HG03521 (cell line): ENCODE measurements around the gene RING1.
"Not testable (repeated sequence)": the region's sequence is repeated elsewhere in the genome, so short reads cannot be mapped to it uniquely, and the experiment has no call there.

Experiments
- ATAC-seq: cut with Tn5 transposase; IDR thresholded peaks from one replicate; pipeline ENCODE4 v1.9.1; 2021; ENCODE audit warnings: mild to moderate bottlenecking, moderate library complexity; ENCODE audit not compliant: unreplicated experiment

Gene RING1

GRCh38 chr6:33205191-33206026, 2.9 kb upstream of the RING1 start:
- no peak for ATAC-seq

GRCh38 chr6:33206027-33206863, 2.1 kb upstream of the RING1 start:
- ATAC-seq, result no peak

GRCh38 chr6:33206864-33207551, 1.3 kb upstream of the RING1 start:
- no peak for ATAC-seq

- ATAC-seq, result no peak
Measured at GRCh38 chr6:33207552-33208090, 679 bp upstream of the RING1 start.

GRCh38 chr6:33209856-33210255, 1.6 kb downstream of the RING1 start:
- no peak for ATAC-seq

GRCh38 chr6:33211136-33211535, 2.8 kb downstream of the RING1 start:
- no peak for ATAC-seq

GRCh38 chr6:33211666-33212422, 3.5 kb downstream of the RING1 start:
- ATAC-seq, result no peak

GRCh38 chr6:33212857-33213165, 4.5 kb downstream of the RING1 start:
- ATAC-seq, result no peak

GRCh38 chr6:33213166-33213988, 5.1 kb downstream of the RING1 start:
- no peak for ATAC-seq

GRCh38 chr6:33213989-33214335, 5.7 kb downstream of the RING1 start:
- ATAC-seq, result no peak

- no peak for ATAC-seq
Measured at GRCh38 chr6:33215271-33216116, 7.2 kb downstream of the RING1 start.

GRCh38 chr6:33216117-33216649, 7.9 kb downstream of the RING1 start:
- ATAC-seq, result no peak

GRCh38 chr6:33217246-33217645, 8.9 kb downstream of the RING1 start:
- ATAC-seq, result no peak

- no peak for ATAC-seq
Measured at GRCh38 chr6:33217681-33218080, 9.4 kb downstream of the RING1 start.

- not testable (repeated sequence) for ATAC-seq
Measured at GRCh38 chr6:33226503-33227120, 18.3 kb downstream of the RING1 start.

GRCh38 chr6:33235221-33235634, 26.9 kb downstream of the RING1 start:
- no peak for ATAC-seq

GRCh38 chr6:33236328-33236727, 28.0 kb downstream of the RING1 start:
- no peak for ATAC-seq

- no peak for ATAC-seq
Measured at GRCh38 chr6:33236852-33237251, 28.6 kb downstream of the RING1 start.
